HEK293T (cell line): ENCODE results near the gene MACROD2.
"Not testable (repeated sequence)": the region's sequence is repeated elsewhere in the genome, so short reads cannot be mapped to it uniquely, and the experiment has no call there.

Source experiments
- CTCF ChIA-PET: fragments of 350-600 bp; formaldehyde crosslinking; extraction: SDS; loops from one replicate; lab custom pipeline; 2021; ENCODE audit warnings: antibody characterized with exemption, inconsistent platforms; lab: Yijun Ruan, JAX
- POLR2A ChIA-PET: fragments of 350-600 bp; formaldehyde crosslinking; extraction: SDS; loops from one replicate; lab custom pipeline; 2020; ENCODE audit warnings: antibody characterized with exemption, inconsistent platforms; lab: Yijun Ruan, JAX
- DNase-seq: peaks from one replicate; pipeline ENCODE4 v3.0.0; 2012; ENCODE audit warnings: mixed read lengths; ENCODE audit errors: extremely low spot score
- ARNT ChIP-seq: fragments of 450-650 bp; IDR thresholded peaks from 2 replicates; pipeline ENCODE4 v1.6.1; 2017; ENCODE audit warnings: mild to moderate bottlenecking
- BHLHE40 ChIP-seq: fragments of 450-650 bp; IDR thresholded peaks from 2 replicates; pipeline ENCODE4 v1.6.1; 2016; ENCODE audit warnings: mild to moderate bottlenecking, moderate library complexity, borderline replicate concordance
- CTBP1 ChIP-seq: fragments of 450-650 bp; IDR thresholded peaks from 2 replicates; pipeline ENCODE4 v1.6.1; 2016; ENCODE audit warnings: borderline replicate concordance
- ELF4 ChIP-seq: fragments of 450-650 bp; IDR thresholded peaks from 2 replicates; pipeline ENCODE4 v1.6.1; 2017; ENCODE audit warnings: antibody characterized with exemption
- FOXA1 ChIP-seq: fragments of 450-650 bp; IDR thresholded peaks from 2 replicates; pipeline ENCODE4 v1.6.1; 2016; ENCODE audit warnings: mild to moderate bottlenecking
- FOXK2 ChIP-seq: fragments of 450-650 bp; IDR thresholded peaks from 2 replicates; pipeline ENCODE4 v1.6.1; 2016; ENCODE audit warnings: mild to moderate bottlenecking
- FOXM1 ChIP-seq: fragments of 450-650 bp; IDR thresholded peaks from 2 replicates; pipeline ENCODE4 v1.6.1; 2017; ENCODE audit warnings: mild to moderate bottlenecking, borderline replicate concordance
- HDGF ChIP-seq: fragments of 450-650 bp; IDR thresholded peaks from 2 replicates; pipeline ENCODE4 v1.6.1; 2017; ENCODE audit warnings: antibody characterized with exemption, borderline replicate concordance
- L3MBTL2 ChIP-seq: fragments of 450-650 bp; conservative IDR thresholded peaks from 2 replicates; pipeline ENCODE4 v1.6.1; 2016; ENCODE audit warnings: mild to moderate bottlenecking
- LEF1 ChIP-seq: fragments of 450-650 bp; IDR thresholded peaks from 2 replicates; pipeline ENCODE4 v1.6.1; 2017; ENCODE audit warnings: mild to moderate bottlenecking, borderline replicate concordance
- NFRKB ChIP-seq: fragments of 450-650 bp; IDR thresholded peaks from 2 replicates; pipeline ENCODE4 v1.6.1; 2016; ENCODE audit warnings: mild to moderate bottlenecking, moderate library complexity
- SP1 ChIP-seq: fragments of 450-650 bp; IDR thresholded peaks from 2 replicates; pipeline ENCODE4 v1.6.1; 2017
- SUZ12 ChIP-seq: fragments of 450-650 bp; IDR thresholded peaks from 2 replicates; pipeline ENCODE4 v1.6.1; 2016; ENCODE audit warnings: mild to moderate bottlenecking
- TARDBP ChIP-seq: fragments of 450-650 bp; IDR thresholded peaks from 2 replicates; pipeline ENCODE4 v1.6.1; 2016
- ZNF384 ChIP-seq: fragments of 450-650 bp; IDR thresholded peaks from 2 replicates; pipeline ENCODE4 v1.6.1; 2016
- TF ChIP-seq, protein P1 (sequence below): fragments of 450-650 bp; IDR thresholded peaks from 2 replicates; pipeline ENCODE4 v1.6.1; 2016

Gene MACROD2

GRCh38 chr20:15806105-15806504, 1810.8 kb downstream of the MACROD2 start:
- ChIA-PET POLR2A (no interaction called here), CTCF (no interaction called here)
- TF ChIP-seq FOXA1, result no peak
- no peak for TF ChIP-seq SP1
- no peak for TF ChIP-seq BHLHE40
- TF ChIP-seq, protein P1, sequence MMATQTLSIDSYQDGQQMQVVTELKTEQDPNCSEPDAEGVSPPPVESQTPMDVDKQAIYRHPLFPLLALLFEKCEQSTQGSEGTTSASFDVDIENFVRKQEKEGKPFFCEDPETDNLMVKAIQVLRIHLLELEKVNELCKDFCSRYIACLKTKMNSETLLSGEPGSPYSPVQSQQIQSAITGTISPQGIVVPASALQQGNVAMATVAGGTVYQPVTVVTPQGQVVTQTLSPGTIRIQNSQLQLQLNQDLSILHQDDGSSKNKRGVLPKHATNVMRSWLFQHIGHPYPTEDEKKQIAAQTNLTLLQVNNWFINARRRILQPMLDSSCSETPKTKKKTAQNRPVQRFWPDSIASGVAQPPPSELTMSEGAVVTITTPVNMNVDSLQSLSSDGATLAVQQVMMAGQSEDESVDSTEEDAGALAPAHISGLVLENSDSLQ, result no peak
- TF ChIP-seq ARNT, result no peak
- TF ChIP-seq FOXM1, result no peak
- no peak for TF ChIP-seq L3MBTL2
- TF ChIP-seq CTBP1, result no peak
- no peak for TF ChIP-seq LEF1
- TF ChIP-seq HDGF, result no peak
- no peak for TF ChIP-seq ZNF384
- DNase-seq, result no peak

DNA sequence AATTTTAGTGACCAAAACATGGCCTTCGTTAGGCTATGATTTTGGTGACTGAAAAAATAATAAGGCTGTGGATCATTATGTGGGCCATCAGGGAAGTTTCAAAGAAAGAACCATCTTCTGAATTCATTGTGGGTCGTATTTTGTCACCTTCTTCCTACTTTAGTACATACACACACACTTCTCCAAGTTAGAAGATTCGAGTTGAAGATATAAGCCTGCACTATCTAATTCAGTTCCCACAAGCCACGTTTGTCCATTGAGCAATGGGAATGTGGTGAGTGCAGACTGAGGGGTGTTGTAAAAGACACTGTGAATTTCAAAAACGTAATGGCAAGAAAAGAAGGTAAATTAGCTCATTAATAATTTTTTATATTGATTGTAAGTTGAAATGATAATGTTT, 1812.0 kb downstream of the MACROD2 start:
- POLR2A ChIA-PET, result no interaction called here
- TF ChIP-seq ZNF384, result no peak
- no peak for TF ChIP-seq HDGF
- TF ChIP-seq ELF4, result no peak
- TF ChIP-seq ARNT, result no peak
- TF ChIP-seq LEF1, result no peak
- no peak for TF ChIP-seq FOXM1
- TF ChIP-seq L3MBTL2, result no peak
- no peak for TF ChIP-seq NFRKB
- TF ChIP-seq FOXK2, result no peak
- TF ChIP-seq, protein P1, result no peak
- no peak for TF ChIP-seq CTBP1
- TF ChIP-seq FOXA1, result no peak
- no peak for TF ChIP-seq BHLHE40
- no peak for TF ChIP-seq TARDBP
- CTCF ChIA-PET, result interaction anchor here (0.7 kb wide), 1 partner anchor 616 kb away, joined by 4 read pairs; no protein-coding TSS in a partner anchor
- DNase-seq, result no peak

GRCh38 chr20:15807771-15808170, 1812.5 kb downstream of the MACROD2 start:
- CTCF ChIA-PET, POLR2A ChIA-PET, DNase-seq: not testable (repeated sequence)

DNA sequence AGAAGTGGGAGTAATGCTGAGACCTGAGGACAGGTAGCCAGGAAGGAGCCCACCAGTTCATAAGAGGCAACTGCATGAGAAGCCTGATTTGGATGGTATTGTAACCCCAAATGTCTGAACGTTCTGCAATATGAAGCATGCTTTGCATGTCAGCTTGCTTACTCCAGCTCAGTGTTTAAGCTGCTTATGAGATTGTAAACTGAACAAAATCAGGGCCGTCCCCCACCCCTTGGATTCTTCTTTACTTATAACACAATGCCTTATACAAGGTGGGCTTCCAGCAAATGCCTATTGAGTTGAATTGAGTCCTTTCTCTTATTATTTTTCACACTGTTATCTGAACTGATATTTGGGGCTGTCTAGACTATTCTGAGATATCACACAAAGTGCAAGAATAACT, 1816.6 kb downstream of the MACROD2 start:
- POLR2A ChIA-PET, result no interaction called here
- DNase-seq, result no peak
- no peak for TF ChIP-seq TARDBP
- TF ChIP-seq L3MBTL2, result no peak
- no peak for TF ChIP-seq NFRKB
- no peak for TF ChIP-seq CTBP1
- TF ChIP-seq ARNT, result no peak
- no peak for TF ChIP-seq LEF1
- no peak for TF ChIP-seq SUZ12
- TF ChIP-seq FOXM1, result no peak
- TF ChIP-seq ELF4, result no peak
- TF ChIP-seq, protein P1, result no peak
- no peak for TF ChIP-seq FOXA1
- TF ChIP-seq FOXK2, result no peak
- TF ChIP-seq SP1, result no peak
- no peak for TF ChIP-seq HDGF
- TF ChIP-seq ZNF384, result no peak
- no peak for TF ChIP-seq BHLHE40
- CTCF ChIA-PET, result no interaction called here

GRCh38 chr20:15812696-15813095, 1817.4 kb downstream of the MACROD2 start:
- DNase-seq, result no peak
- POLR2A ChIA-PET, result no interaction called here
- TF ChIP-seq, protein P1, result no peak
- no peak for TF ChIP-seq FOXA1
- CTCF ChIA-PET, result no interaction called here

DNA sequence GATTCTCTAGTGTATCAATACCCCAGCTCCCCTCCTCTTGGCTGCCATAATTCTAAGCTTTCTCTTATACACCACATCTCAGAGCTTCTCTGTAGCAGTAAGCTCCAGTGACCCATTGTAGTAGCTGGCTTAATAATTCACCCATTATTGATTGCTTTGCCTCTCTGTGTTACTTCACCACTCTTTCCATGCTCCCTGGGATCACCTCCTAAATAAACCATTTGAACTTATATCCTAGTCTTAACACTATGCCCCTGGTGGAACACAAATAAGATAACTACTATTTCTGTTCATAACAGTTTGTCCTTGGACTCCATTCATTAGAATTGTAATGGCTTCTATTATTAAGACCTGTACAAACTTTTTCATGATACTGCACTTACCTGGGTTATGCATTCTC, 1819.0 kb downstream of the MACROD2 start:
- no peak for DNase-seq
- POLR2A ChIA-PET, result no interaction called here
- TF ChIP-seq SP1, result no peak
- CTCF ChIA-PET, result no interaction called here

DNA sequence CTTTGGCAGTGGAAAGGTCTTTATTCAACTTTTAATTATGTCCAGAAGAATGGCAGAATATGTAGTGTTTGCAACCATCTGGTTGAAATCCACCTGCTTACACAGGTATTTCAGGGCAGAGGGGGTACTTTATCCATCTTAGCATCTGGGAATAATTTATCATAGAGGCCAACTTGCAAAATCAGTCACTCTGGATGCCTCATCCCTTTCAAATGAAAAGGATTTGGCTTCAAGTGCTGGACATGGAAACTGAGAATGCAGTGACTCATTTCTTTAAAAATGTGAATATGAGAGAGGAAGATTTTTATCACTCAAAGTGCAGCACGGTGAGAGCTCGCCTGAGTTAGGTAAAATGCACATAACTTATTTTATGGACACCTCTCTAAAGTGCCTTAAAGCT, 1819.6 kb downstream of the MACROD2 start:
- POLR2A ChIA-PET, result no interaction called here
- TF ChIP-seq ELF4, result no peak
- no peak for TF ChIP-seq SUZ12
- no peak for TF ChIP-seq CTBP1
- no peak for TF ChIP-seq HDGF
- TF ChIP-seq FOXA1, result no peak
- TF ChIP-seq NFRKB, result no peak
- DNase-seq, result no peak
- CTCF ChIA-PET, result no interaction called here
